ENCODE results near the gene SSR2.

SSR2 gene

DNA sequence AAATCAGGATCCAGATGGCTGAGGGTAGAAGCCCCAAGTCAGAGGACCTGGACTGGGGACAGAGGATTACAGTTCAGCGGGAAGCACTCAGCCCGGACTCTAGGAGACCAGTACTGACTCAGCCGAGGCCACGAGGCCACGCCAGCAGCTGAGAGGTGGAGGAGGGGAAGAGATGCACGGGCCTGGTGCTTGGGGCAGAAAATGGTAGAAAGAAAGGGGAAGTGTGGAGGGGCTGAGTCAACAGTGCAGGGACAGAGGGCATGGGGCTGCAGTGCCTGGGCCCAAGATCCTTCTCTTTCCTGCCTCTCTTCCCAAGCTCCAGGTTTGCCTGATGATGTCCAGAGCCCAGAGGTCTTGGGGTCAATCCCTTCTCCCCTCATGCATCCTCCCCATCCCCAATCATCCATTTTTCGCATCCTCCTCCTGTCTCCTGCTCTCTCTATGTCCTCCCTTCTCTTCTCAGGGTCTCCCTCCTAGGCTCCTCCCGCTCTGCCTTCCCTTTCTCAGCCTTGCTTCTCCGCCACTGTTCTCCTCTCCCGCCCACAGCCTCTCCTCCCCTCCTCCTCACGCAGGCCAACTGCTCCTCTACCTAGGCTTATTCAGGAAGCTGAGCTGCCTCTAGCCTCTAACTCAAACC, 50.1 kb downstream of the SSR2 start:
- no peak for DNase-seq

DNA sequence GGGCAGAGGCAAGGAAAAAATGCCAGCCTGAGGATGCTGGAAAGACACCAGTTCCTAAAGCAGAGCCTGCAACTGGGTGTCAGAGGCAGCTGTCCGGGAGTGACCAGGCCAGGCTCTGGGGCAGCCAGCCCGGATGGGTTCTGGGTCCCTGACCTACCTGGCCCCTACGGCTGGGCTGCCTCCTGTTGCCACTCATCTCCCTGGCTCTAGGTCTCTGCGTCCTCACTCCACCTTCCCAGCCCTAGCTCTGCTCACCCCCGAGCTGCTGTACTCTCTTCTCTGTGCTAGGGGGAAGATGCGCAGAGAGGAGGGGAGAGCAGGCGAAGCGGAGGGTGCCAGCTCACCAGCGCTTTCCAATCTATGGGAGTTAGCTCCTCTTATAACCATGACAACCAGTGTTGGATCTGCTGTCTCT, 51.4 kb downstream of the SSR2 start:
- no peak for DNase-seq

DNA sequence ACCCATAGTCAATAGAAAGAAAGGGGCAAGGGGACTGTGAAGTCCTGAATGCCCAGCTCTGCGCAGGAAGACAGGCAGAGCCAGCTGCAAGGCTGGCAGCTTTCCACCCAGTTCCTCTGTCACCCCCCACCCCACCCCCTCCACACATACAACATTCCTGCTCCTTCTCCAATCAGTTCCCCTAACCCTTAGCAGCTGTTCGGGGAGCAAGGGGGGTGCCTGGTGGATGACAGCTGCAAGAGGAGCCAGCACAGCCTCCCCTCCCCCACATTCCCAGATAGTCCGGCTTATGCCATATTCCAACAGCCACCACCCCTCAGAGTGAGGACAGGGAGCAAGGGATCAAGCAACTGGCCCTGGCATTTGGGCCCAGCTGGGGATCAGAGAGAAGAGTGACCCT, 52.1 kb downstream of the SSR2 start:
- DNase-seq, result peak; percentile 70

DNA sequence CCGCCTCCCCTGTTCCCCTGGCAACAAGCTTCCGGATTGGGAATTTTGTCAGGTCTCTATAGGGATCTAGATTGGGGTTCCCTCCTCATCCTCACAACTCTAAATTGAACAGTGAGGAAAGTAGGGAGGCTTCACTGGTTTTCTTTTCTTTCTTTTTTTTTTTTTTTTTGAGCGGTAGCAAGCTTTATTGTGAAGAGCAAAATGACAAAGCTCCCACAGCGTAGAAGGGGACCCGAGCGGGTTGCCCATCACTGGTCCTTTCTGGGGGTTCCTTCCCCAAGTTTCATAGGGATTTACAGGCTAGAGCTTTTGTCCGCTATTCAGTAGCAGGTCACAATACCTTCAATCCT, 52.7 kb downstream of the SSR2 start:
- no peak for DNase-seq

DNA sequence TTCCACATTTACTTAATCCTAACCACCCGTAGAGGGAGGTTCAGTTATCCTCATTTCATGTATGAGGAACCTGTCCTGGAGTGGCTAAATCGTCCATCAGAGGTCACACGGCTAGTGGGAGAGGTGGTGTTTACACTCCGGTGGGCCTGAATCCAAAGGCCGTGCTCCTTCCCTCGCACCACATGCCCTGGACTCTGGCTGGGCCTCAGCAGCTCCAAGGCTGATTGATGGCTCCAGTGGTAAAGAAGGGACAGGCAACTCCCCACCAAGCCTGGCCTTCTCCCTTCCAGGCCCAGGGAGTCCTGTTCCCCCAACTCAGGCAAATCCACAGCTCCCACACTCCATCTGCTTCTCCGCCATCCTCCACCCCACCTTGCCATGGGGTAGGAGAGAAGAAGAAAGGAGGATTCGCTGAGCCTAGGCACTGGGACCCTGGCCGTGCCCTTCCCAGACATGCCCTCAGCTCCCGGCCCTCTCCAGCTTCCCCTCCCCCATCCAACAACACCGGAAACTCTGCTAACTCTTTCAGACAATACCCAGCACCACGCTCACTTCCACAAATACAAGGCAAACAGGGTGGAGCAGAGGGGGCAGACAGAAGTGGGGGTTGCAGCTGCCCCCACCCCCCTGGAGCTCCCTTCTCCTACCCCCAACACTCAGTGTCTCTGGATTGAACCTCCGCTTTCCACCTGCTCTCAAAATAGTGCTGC, 53.3 kb downstream of the SSR2 start:
- no peak for DNase-seq

DNA sequence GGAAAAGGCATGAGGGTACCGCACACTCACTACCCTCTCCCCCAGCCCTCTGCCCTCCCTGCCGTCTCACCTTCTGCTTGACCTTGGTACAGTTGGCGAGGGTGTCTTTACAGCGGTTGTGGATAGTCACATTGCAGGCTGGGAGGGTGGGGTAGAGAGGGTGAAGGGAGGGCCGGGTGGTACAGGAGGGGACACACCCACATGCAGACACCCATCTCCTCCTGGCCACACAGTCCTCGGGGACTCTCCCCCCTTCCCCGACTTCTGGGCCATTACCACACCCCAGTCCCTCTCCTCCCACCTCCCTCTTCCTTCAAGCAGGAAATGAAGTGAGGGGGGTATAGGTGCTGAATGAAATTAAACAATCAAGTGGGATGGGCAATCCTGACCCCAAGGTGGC, 54.0 kb downstream of the SSR2 start:
- DNase-seq, result no peak

DNA sequence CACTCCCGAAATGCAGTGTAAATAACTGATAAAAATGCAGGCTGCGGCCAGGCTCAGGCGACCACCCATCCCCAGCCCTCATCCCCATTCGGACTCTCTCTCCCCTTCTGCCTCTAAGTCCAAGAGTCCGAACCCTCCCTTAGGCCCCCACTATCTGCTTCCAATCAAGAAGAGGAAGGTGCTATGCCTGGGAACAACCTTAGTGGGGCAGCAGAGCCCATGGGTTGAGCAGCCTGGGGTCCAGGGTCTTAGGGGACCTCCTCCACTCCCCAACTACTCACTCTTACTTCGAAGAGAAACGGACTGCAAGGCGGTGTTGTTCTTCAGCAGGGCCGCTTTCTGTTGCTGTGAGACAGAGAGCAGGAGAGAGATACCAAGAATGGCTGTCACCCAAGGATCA, 54.6 kb downstream of the SSR2 start:
- no peak for DNase-seq

DNA sequence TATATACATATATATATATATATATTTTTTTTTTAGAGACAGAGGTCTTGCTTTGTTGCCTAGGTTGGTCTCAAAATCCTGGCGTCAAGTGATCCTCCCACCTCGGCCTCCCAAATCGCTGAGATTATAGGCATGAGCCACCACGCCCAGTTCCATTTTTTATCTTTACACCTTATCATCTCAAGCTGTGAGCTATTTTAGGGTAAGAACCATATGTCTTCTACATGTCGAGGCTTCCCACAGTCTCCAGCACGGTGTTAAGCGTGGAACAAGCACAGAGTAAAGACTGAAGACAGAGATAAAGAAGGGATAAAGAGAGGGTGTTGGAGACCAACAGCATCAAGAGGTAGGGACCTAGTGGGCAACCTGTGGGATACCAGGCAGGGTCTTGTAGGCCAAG, 56.6 kb downstream of the SSR2 start:
- no peak for DNase-seq

DNA sequence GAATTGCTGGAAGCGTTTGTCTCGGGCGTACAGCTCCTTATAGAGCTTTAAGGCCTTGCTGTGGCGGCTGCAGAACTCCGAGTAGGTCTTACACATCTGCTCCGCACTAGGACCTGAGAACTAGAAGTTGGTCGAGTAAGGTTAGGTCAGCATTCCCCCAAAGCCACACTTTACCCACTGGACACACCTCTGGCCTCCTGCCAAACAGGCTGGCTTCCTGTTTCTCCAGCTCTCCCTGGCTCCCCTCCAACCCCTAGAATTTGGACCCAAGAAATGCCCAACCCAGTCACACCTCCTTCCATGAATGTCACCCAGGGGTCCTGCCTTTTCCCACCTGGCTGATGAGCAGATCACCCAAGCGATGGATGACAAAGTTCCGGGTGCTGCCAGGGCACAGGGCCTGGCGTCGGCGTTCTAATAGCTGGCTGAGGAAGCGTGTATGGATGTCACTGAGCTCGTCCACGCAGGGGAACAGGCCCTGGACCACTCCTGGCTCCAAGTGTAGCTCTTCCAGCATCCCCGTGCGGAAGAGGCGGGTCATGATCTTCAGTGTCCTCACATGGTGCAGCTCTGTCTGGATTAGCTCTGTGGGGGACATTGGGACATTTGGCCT, 58.0 kb downstream of the SSR2 start:
- no peak for DNase-seq

DNA sequence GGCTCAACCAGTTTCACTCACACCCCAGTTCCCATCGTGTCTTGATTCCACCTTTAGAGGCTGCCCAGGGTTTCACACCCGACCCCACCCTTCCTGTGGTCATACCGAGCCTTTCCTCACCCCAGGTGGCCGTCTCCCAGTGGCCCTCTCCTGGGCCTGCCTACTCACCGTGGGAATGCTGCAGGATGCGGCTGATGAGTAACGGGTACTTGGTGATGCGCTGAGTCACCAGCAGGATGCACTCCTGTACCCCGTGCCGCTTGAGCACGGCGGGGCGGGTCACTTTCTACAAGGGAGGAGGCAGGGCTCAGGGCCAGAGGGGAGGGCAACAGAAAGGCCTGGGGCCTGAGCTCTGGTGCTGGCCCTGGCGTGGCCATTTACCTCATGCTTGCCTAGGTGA, 58.8 kb downstream of the SSR2 start:
- DNase-seq, result no peak

DNA sequence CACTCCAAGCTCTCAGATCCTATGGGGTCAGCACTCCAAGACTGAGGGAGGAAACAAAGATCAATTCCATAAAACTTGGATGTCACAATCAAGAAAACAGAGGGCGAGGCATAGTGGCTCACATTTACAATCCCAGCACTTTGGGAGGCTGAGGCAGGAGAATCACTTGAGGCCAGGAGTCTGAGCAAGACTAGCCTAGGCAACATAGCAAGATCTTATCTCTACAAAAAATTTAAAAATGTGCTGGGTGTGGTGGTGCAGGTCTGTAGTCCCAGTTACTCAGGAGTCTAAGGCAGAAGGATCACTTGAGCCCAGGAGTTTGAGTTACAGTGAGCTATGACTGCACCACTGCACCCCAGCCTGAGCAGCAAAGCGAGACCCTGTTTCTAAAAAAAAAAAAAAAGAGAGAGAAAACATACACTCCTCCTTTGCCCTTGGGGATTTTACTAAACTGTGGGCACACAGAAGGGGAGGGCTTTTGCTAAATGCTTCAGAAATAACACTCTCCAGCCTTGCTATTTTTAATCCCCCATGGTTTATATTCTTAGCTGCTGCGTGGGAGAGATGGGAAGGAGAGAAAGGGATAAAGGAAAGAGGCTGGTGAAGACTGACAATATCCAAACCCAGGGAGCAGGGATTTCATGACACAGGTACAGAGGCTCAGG, 60.5 kb downstream of the SSR2 start:
- no peak for DNase-seq

Measured in NCI-H1105 treated with DMSO at 0.1 percent for 48 hours (cell line).